DOHH2 (cell line): Measurements from ENCODE around the gene HIPK2.

Experiments
- H3F3A ChIP-seq: fragments of 200-600 bp; sonication (generic), shearing (Covaris generic); 2 replicates; pipeline ENCODE4 v1.6.0; 2016; ENCODE audit warnings: antibody characterized with exemption, mild to moderate bottlenecking; ENCODE audit not compliant: control insufficient read depth, insufficient read depth
- H3K27ac ChIP-seq: fragments of 200-600 bp; sonication (generic); 2 replicates; pipeline ENCODE4 v1.5.1; 2014; ENCODE audit warnings: low read depth, mild to moderate bottlenecking, low read length, moderate library complexity
- H3K27me3 ChIP-seq: fragments of 200-600 bp; sonication (generic); 2 replicates; pipeline ENCODE4 v1.6.1; 2014; ENCODE audit warnings: mild to moderate bottlenecking, low read length, mixed read lengths; ENCODE audit not compliant: control insufficient read depth
- H3K36me3 ChIP-seq: fragments of 200-600 bp; sonication (generic); 2 replicates; pipeline ENCODE4 v1.6.1; 2014; ENCODE audit warnings: mild to moderate bottlenecking, low read length, moderate library complexity, mixed read lengths; ENCODE audit not compliant: control insufficient read depth
- H3K4me1 ChIP-seq: fragments of 200-600 bp; sonication (generic); 2 replicates; pipeline ENCODE4 v1.6.1; 2014; ENCODE audit warnings: mild to moderate bottlenecking, low read length, mixed read lengths; ENCODE audit not compliant: control insufficient read depth
- H3K4me2 ChIP-seq: fragments of 200-600 bp; sonication (generic); 2 replicates; pipeline ENCODE4 v1.6.0; 2014; ENCODE audit warnings: mild to moderate bottlenecking, low read length, moderate library complexity
- H3K4me3 ChIP-seq: fragments of 200-600 bp; sonication (generic); 2 replicates; pipeline ENCODE4 v1.5.1; 2014; ENCODE audit warnings: mild to moderate bottlenecking, low read length, mixed read lengths
- H3K79me2 ChIP-seq: fragments of 200-600 bp; sonication (generic); 2 replicates; pipeline ENCODE4 v1.6.1; 2014; ENCODE audit warnings: mild to moderate bottlenecking, low read length, mixed read lengths; ENCODE audit not compliant: control insufficient read depth
- H3K9me2 ChIP-seq: fragments of 200-600 bp; sonication (generic); replicated peaks from 2 replicates; pipeline ENCODE4 v1.6.1; 2014; ENCODE audit warnings: mild to moderate bottlenecking, low read length, mixed read lengths; ENCODE audit not compliant: control insufficient read depth
- H3K9me3 ChIP-seq: fragments of 200-600 bp; sonication (generic); 2 replicates; pipeline ENCODE4 v1.6.1; 2014; ENCODE audit warnings: antibody characterized with exemption, low read length, mixed read lengths; ENCODE audit not compliant: control insufficient read depth, insufficient read depth
- H4K20me1 ChIP-seq: fragments of 200-600 bp; sonication (generic); 2 replicates; pipeline ENCODE4 v1.6.0; 2014; ENCODE audit warnings: low read depth, mild to moderate bottlenecking, antibody characterized with exemption, low read length, moderate library complexity; ENCODE audit not compliant: control insufficient read depth, insufficient read depth
- CTCF ChIP-seq: fragments of 200-600 bp; sonication (generic); IDR thresholded peaks from one replicate; pipeline ENCODE4 v1.5.1; 2014; ENCODE audit warnings: antibody characterized with exemption, mild to moderate bottlenecking, low read depth, low read length; ENCODE audit not compliant: poor library complexity, severe bottlenecking
- EZH2phosphoT487 ChIP-seq: fragments of 200-600 bp; sonication (generic); IDR thresholded peaks from 2 replicates; pipeline ENCODE4 v1.6.1; 2017; ENCODE audit warnings: borderline replicate concordance, mild to moderate bottlenecking, antibody characterized with exemption, low read length, moderate library complexity, mixed read lengths

Gene HIPK2

GRCh38 chr7:139784648-139785047 lies 6.8 kb upstream of the HIPK2 start:
- no peak for TF ChIP-seq EZH2phosphoT487
- no peak for TF ChIP-seq CTCF
- no peaks in the 10 kb centered on the region for H3K9me2 ChIP-seq

GRCh38 chr7:139783647-139784385 lies 6.0 kb upstream of the HIPK2 start:
- H3K27ac ChIP-seq = no peak overlapping the region

More at GRCh38 chr7:139784648-139785047, 6.8 kb upstream of the HIPK2 start:
- Histone ChIP-seq H3K79me2 (no peaks in the 10 kb centered on the region), H3K4me3 (no peak overlapping the region), H3F3A (no peaks in the 10 kb centered on the region), H3K36me3 (no peaks in the 10 kb centered on the region), H3K27me3 (peaks cover 66% of the 10 kb centered on the region), H3K9me3 (no peaks in the 10 kb centered on the region), H3K4me2 (no peak overlapping the region), H4K20me1 (no peaks in the 10 kb centered on the region), H3K27ac (no peak overlapping the region), H3K4me1 (no peaks in the 10 kb centered on the region)

GRCh38 chr7:139782932-139783331 lies 5.1 kb upstream of the HIPK2 start:
- Histone ChIP-seq H3K36me3 (no peaks in the 10 kb centered on the region), H3K4me2 (no peak overlapping the region), H3K27ac (no peak overlapping the region), H3K9me2 (no peaks in the 10 kb centered on the region), H3K4me1 (no peaks in the 10 kb centered on the region), H4K20me1 (no peaks in the 10 kb centered on the region), H3K27me3 (peaks cover 79% of the 10 kb centered on the region), H3F3A (no peaks in the 10 kb centered on the region), H3K79me2 (no peaks in the 10 kb centered on the region), H3K4me3 (no peak overlapping the region), H3K9me3 (no peaks in the 10 kb centered on the region)
- TF ChIP-seq EZH2phosphoT487 (no peak), CTCF (no peak)

More at GRCh38 chr7:139783647-139784385, 6.0 kb upstream of the HIPK2 start:
- no peaks in the 10 kb centered on the region for H3K36me3 ChIP-seq
- TF ChIP-seq EZH2phosphoT487 = no peak
- no peak for TF ChIP-seq CTCF
- no peaks in the 10 kb centered on the region for H3K79me2 ChIP-seq
- H3K4me1 ChIP-seq = no peaks in the 10 kb centered on the region
- H3K4me2 ChIP-seq = no peak overlapping the region
- H3K9me3 ChIP-seq = no peaks in the 10 kb centered on the region
- no peaks in the 10 kb centered on the region for H3K9me2 ChIP-seq
- H4K20me1 ChIP-seq = no peaks in the 10 kb centered on the region
- no peak overlapping the region for H3K4me3 ChIP-seq
- peaks cover 74% of the 10 kb centered on the region for H3K27me3 ChIP-seq
- no peaks in the 10 kb centered on the region for H3F3A ChIP-seq
